Peyer's patch (tissue), 4 donors: ENCODE results near the gene EDN2. TPM values are rescaled to one million over a fixed set of nuclear protein-coding genes. Genes with fewer than 3 reads are reported as not detected.

ENCODE experiments used
- DNase-seq, 3 donors: peaks; one replicate each; pipeline ENCODE4 v3.0.0-alpha.2; 2017 to 2019
- H3K27ac ChIP-seq, 4 donors: fragments of 200-600 bp; sonication (generic); one replicate each; pipeline ENCODE4 v1.5.1; 2016 to 2019
- H3K27me3 ChIP-seq, 2 donors: fragments of 200-600 bp; sonication (generic); one replicate each; pipeline ENCODE4 v1.5.1; 2019
- H3K36me3 ChIP-seq, 3 donors: fragments of 200-600 bp; sonication (generic); one replicate each; pipeline ENCODE4 v1.5.1; 2016 to 2019
- H3K4me1 ChIP-seq, 4 donors: fragments of 200-600 bp; sonication (generic); one replicate each; pipeline ENCODE4 v1.5.1; 2016 to 2019
- H3K4me3 ChIP-seq, 4 donors: fragments of 200-600 bp; sonication (generic); 1 replicate in 3 of 4; 2 replicates in 1 of 4; pipeline ENCODE4 v1.5.1; 2016 to 2019; ENCODE audit warnings: mild to moderate bottlenecking in 1 of 4
- H3K9me3 ChIP-seq, 4 donors: fragments of 200-600 bp; sonication (generic); one replicate each; pipeline ENCODE4 v1.5.1; 2016 to 2019; ENCODE audit warnings: mild to moderate bottlenecking in 1 of 4
- POLR2A ChIP-seq, 2 donors: fragments of 450-650 bp; IDR thresholded peaks; one replicate each; pipeline ENCODE4 v1.5.1; 2017; ENCODE audit warnings: antibody characterized with exemption in 2 of 2, mild to moderate bottlenecking in 2 of 2, moderate library complexity in 2 of 2
- total RNA-seq, 4 donors: library from RNA; depleted of rRNA; stranded (reverse); fragments of >200 nt; gene quantifications; one replicate each; pipeline ENCODE4 v1.1.0, GENCODE V29; 2016
- TF ChIP-seq, protein P1 (sequence below), 6 experiments: fragments of 450-650 bp in 4 of 6; fragments of 200-600 bp in 2 of 6; sonication (generic) in 1 of 6; IDR thresholded peaks; one replicate each; pipeline ENCODE4 v1.5.1; 2017 to 2019; ENCODE audit warnings: antibody characterized with exemption in 6 of 6, mild to moderate bottlenecking in 3 of 6, moderate library complexity in 1 of 6

Gene EDN2
- total RNA-seq, 4 donors from 2014 or later = 43.2 to 75.0 (median 49.1) TPM; not detected in 1

DNA sequence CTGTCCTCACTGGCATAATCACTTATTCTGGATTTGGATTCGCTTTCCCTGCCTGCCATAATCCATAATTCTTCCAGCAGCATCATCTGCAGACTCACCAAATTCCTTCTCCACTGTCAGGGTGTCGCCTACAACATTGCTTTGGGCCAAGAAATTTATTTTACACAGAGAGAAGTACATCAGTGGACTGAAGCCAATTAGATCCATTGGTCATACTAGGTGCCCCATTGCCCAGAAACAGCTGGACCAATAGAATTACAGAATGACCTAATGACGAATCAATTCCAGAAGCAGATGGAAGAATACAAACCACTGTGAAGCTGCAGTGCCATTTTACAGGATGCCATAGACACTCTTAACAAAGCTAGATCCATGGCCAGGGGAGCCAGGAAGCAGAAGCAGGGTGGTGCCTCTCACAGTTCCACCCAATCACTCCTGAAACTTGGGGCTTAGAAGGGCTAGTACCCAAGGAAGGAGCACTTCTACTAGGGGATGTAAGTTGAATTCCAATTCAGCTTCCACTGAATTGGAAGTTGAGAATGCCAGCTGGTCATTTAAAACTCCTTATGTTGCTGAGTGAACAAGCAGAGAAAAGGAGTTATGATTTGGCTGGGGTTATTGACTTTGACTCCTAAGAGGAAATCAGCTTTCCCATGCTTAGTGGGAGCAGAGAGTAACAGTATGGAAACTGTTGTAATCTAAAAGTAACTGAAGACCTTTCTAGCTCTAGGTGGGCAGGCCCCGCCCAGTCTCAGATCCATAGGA lies 44.0 kb downstream of the EDN2 start:
- Histone ChIP-seq H3K36me3 (no peaks in the 10 kb centered on the region), H3K27me3 (no peaks in the 10 kb centered on the region), H3K27ac (no peak overlapping the region), H3K4me3 (no peak overlapping the region), H3K9me3 (peaks cover 0 to 13% (median 8%) of the 10 kb centered on the region in 4 donors), H3K4me1 (no peaks in the 10 kb centered on the region)
- DNase-seq = no peak
- TF ChIP-seq, protein P1, sequence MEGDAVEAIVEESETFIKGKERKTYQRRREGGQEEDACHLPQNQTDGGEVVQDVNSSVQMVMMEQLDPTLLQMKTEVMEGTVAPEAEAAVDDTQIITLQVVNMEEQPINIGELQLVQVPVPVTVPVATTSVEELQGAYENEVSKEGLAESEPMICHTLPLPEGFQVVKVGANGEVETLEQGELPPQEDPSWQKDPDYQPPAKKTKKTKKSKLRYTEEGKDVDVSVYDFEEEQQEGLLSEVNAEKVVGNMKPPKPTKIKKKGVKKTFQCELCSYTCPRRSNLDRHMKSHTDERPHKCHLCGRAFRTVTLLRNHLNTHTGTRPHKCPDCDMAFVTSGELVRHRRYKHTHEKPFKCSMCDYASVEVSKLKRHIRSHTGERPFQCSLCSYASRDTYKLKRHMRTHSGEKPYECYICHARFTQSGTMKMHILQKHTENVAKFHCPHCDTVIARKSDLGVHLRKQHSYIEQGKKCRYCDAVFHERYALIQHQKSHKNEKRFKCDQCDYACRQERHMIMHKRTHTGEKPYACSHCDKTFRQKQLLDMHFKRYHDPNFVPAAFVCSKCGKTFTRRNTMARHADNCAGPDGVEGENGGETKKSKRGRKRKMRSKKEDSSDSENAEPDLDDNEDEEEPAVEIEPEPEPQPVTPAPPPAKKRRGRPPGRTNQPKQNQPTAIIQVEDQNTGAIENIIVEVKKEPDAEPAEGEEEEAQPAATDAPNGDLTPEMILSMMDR (IDR thresholded peaks at IDR 0.05) = no peak
- TF ChIP-seq POLR2A (IDR thresholded peaks at IDR 0.05) = no peak

DNA sequence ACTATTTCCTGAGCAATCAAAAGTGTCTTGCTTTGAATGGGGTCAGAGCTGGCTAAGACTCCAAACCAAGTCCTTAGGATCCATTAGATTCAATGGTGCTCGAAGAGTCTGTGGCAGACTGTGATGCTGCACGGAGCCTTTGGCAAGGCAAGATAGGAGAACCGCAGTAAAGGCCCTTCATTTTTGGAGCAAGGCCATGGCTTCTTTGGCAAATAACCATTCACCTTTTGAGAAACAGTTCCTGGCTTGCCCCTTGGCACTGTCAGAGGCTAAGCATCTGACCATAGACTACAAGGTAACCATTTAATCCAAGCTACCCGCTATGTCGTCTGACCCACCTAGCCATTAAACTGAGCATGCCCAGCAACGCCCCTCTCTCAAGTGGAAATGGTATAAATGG lies 45.2 kb downstream of the EDN2 start:
- Histone ChIP-seq H3K4me3 (no peak overlapping the region), H3K27ac (no peak overlapping the region), H3K9me3 (peaks cover 0 to 5% (median 2%) of the 10 kb centered on the region in 4 donors), H3K36me3 (no peaks in the 10 kb centered on the region), H3K4me1 (no peaks in the 10 kb centered on the region), H3K27me3 (no peaks in the 10 kb centered on the region)
- no peak for DNase-seq
- TF ChIP-seq, protein P1 (IDR thresholded peaks at IDR 0.05) = no peak
- no peak for TF ChIP-seq POLR2A (IDR thresholded peaks at IDR 0.05)

DNA sequence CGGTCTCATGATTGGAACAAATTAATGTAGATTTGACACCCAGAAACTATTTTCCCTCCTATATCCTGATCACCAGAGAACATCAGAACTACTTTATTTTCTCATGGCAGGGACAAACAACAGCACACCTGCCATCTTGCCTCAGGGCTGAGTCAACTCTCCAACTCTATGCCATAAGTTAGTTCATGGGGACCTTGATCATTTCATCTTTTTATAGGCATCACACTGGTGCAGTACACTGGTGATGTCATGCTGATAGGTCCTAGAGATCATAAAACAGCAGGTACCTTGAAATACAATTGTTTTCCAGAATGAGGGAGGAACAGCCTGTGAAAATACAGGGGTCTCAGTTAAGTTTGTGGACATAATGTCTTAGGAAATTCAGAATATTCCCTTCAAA lies 45.8 kb downstream of the EDN2 start:
- peak in 1 of 3 donors; percentile 53 for DNase-seq

DNA sequence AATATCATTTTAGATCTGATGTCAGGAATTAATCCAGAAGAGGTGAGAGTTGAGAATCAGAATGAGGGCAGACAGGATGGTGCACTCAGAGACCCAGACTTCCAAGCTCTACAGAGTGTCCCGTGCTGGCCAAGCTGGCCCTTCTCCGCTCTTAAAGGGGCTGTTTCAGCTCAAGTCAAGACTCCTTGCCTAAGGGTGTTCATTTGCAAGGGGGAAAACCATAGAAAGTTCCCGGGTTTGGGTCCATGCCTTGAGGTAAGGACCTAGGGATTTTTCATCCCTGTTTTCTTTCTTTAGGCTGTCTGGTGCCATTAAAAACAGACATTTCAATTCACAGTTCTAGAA lies 47.5 kb downstream of the EDN2 start:
- no peaks in the 10 kb centered on the region for H3K27me3 ChIP-seq
- no peak for DNase-seq
- TF ChIP-seq POLR2A (IDR thresholded peaks at IDR 0.05) = no peak
- TF ChIP-seq, protein P1 (IDR thresholded peaks at IDR 0.05) = no peak
- peaks cover 0 to 17% (median 7%) of the 10 kb centered on the region in 4 donors for H3K4me1 ChIP-seq
- H3K9me3 ChIP-seq = no peaks in the 10 kb centered on the region
- H3K4me3 ChIP-seq = no peak overlapping the region
- H3K27ac ChIP-seq = no peak overlapping the region
- H3K36me3 ChIP-seq = no peaks in the 10 kb centered on the region

More for the DNA sequence above, 45.8 kb downstream of the EDN2 start:
- no peak overlapping the region for H3K4me3 ChIP-seq
- no peak overlapping the region for H3K27ac ChIP-seq
- H3K36me3 ChIP-seq = no peaks in the 10 kb centered on the region
- TF ChIP-seq POLR2A (IDR thresholded peaks at IDR 0.05) = no peak
- no peaks in the 10 kb centered on the region for H3K27me3 ChIP-seq
- H3K9me3 ChIP-seq = no peaks in the 10 kb centered on the region
- no peaks in the 10 kb centered on the region for H3K4me1 ChIP-seq

DNA sequence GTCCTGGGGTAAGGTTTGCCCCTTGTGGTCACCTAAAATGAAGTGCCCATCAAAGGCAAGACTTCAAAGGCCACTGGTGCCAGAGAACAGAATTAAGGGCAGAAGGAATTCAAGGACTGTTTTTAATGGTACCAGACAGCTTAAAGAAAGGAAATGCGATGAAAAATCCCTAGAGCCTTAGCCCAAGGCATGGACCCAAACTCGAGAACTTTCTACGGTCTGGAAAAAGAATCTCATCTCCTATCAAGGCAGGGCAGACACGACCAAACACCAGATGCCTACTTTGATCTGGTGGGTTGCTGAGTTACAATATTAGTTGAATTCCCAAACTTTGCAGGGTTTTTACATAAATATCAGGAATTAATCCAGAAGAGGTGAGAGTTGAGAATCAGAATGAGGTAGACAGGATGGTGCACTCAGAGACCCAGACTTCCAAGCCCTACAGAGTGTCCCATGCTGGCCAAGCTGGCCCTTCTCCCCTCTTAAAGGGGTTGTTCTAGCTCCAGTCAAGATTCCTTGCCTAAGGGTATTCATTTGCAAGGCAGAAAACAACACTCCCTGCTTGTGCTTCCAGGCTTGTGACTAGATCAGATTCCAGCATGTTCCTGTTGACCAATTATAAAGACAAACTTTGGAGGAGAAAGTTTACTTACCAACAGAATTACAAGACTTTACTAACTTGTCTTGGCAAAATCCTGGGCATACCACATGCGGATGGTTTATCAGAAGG lies 48.0 kb downstream of the EDN2 start:
- Histone ChIP-seq H3K27ac (no peak overlapping the region), H3K36me3 (no peaks in the 10 kb centered on the region), H3K4me1 (peaks cover 0 to 21% (median 7%) of the 10 kb centered on the region in 4 donors), H3K4me3 (no peak overlapping the region), H3K27me3 (no peaks in the 10 kb centered on the region), H3K9me3 (no peaks in the 10 kb centered on the region)
- TF ChIP-seq POLR2A (IDR thresholded peaks at IDR 0.05) = no peak
- TF ChIP-seq, protein P1 (IDR thresholded peaks at IDR 0.05) = no peak
- DNase-seq = no peak

DNA sequence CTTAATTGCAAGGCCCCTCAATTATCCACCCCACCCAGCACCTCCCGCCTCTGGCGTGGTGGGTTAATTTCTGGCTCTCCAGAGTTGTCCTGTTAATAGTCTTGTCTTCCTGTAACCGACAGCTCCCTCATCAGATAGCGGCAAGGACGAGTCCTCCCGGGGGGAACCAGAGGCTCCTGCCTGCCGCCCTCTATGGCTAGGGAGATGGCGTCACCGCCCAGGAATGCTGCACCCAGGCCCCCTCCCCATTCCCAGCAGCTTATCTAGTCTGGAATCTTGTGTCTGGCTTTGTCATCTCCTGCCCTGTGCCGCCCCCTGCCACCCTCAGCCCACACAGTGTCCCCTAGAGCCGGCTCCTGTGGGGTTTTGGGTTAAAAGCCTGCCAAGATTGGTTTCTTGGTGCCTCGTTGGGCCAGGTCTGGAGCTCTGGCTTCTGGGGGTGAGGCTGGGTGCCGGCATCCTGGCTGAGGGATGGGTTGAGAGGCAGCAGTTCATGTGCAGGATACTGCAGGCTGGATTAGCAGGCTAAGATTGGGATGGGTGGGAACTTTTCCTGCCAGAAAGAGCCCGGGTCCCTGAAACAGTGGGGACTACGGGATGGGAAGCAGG lies 48.8 kb downstream of the EDN2 start:
- Histone ChIP-seq H3K27ac (no peak overlapping the region), H3K4me1 (peaks cover 0 to 26% (median 7%) of the 10 kb centered on the region in 4 donors), H3K9me3 (no peaks in the 10 kb centered on the region), H3K36me3 (no peaks in the 10 kb centered on the region), H3K27me3 (no peaks in the 10 kb centered on the region), H3K4me3 (no peak overlapping the region)
- TF ChIP-seq POLR2A (IDR thresholded peaks at IDR 0.05) = no peak
- TF ChIP-seq, protein P1 (IDR thresholded peaks at IDR 0.05) = no peak
- DNase-seq = no peak
